ENCODE measurements around the gene ANKRD13D.
A peak's percentile ranks its signal among the peaks of the same experiment; 100 is the strongest.

Gene ANKRD13D

GRCh38 chr11:67301951-67302516 is 12.9 kb downstream of the ANKRD13D start:
- Histone ChIP-seq H3K4me1 (ENCODE audit: control insufficient read depth in 1 of 2, insufficient read depth in 2 of 2, low read length in 2 of 2) (peaks cover 0 to 26% of the 10 kb centered on the region in 2 donors), H3K36me3 (ENCODE audit: control insufficient read depth in 1 of 2, insufficient read depth in 2 of 2, low read length in 2 of 2) (peaks cover 18 to 31% of the 10 kb centered on the region in 2 donors), H3K4me3 (ENCODE audit: low read depth in 1 of 2, low read length in 2 of 2) (peak overlapping the region; percentile 61 to 91), H3K27ac (ENCODE audit: low read length) (peak overlapping the region; percentile 39), H3K9me3 (ENCODE audit: control insufficient read depth in 1 of 2, low read length in 2 of 2) (no peaks in the 10 kb centered on the region), H3K27me3 (ENCODE audit: low read depth, low read length) (no peaks in the 10 kb centered on the region)

- Histone ChIP-seq H3K4me1 (ENCODE audit: control insufficient read depth in 1 of 2, insufficient read depth in 2 of 2, low read length in 2 of 2) (peaks cover 0 to 26% of the 10 kb centered on the region in 2 donors), H3K27ac (ENCODE audit: low read length) (peak overlapping the region; percentile 39), H3K4me3 (ENCODE audit: low read depth in 1 of 2, low read length in 2 of 2) (peak overlapping the region; percentile 61 to 91), H3K9me3 (ENCODE audit: control insufficient read depth in 1 of 2, low read length in 2 of 2) (no peaks in the 10 kb centered on the region), H3K36me3 (ENCODE audit: control insufficient read depth in 1 of 2, insufficient read depth in 2 of 2, low read length in 2 of 2) (peaks cover 18 to 31% of the 10 kb centered on the region in 2 donors), H3K27me3 (ENCODE audit: low read depth, low read length) (no peaks in the 10 kb centered on the region)
Measured at GRCh38 chr11:67302571-67303131, 13.5 kb downstream of the ANKRD13D start.

GRCh38 chr11:67303132-67303834 is 14.2 kb downstream of the ANKRD13D start, which contains the start of gene SSH3:
Gene SSH3 (plus strand): TSS chr11:67303530. CDS start chr11:67303626, 96 bp downstream.
- Histone ChIP-seq H3K27ac (ENCODE audit: low read length) (peak within 1 kb of the TSS; percentile 39), H3K36me3 (ENCODE audit: control insufficient read depth in 1 of 2, insufficient read depth in 2 of 2, low read length in 2 of 2) (peaks cover 18 to 34% of the 10 kb centered on the region in 2 donors), H3K9me3 (ENCODE audit: control insufficient read depth in 1 of 2, low read length in 2 of 2) (no peaks in the 10 kb centered on the region), H3K27me3 (ENCODE audit: low read depth, low read length) (no peaks in the 10 kb centered on the region), H3K4me1 (ENCODE audit: control insufficient read depth in 1 of 2, insufficient read depth in 2 of 2, low read length in 2 of 2) (peaks cover 0 to 26% of the 10 kb centered on the region in 2 donors), H3K4me3 (ENCODE audit: low read depth in 1 of 2, low read length in 2 of 2) (peak within 1 kb of the TSS; percentile 61 to 91)

- Histone ChIP-seq H3K27ac (ENCODE audit: low read length) (no peak overlapping the region), H3K9me3 (ENCODE audit: control insufficient read depth in 1 of 2, low read length in 2 of 2) (no peaks in the 10 kb centered on the region), H3K4me3 (ENCODE audit: low read depth in 1 of 2, low read length in 2 of 2) (peak overlapping the region; percentile 61 to 91), H3K27me3 (ENCODE audit: low read depth, low read length) (no peaks in the 10 kb centered on the region), H3K36me3 (ENCODE audit: control insufficient read depth in 1 of 2, insufficient read depth in 2 of 2, low read length in 2 of 2) (peaks cover 12 to 37% of the 10 kb centered on the region in 2 donors), H3K4me1 (ENCODE audit: control insufficient read depth in 1 of 2, insufficient read depth in 2 of 2, low read length in 2 of 2) (peaks cover 0 to 26% of the 10 kb centered on the region in 2 donors)
Measured at GRCh38 chr11:67303835-67304411, 14.8 kb downstream of the ANKRD13D start.

- peaks cover 0 to 26% of the 10 kb centered on the region in 2 donors for H3K4me1 ChIP-seq (ENCODE audit: control insufficient read depth in 1 of 2, insufficient read depth in 2 of 2, low read length in 2 of 2)
- peaks cover 13 to 34% of the 10 kb centered on the region in 2 donors for H3K36me3 ChIP-seq (ENCODE audit: control insufficient read depth in 1 of 2, insufficient read depth in 2 of 2, low read length in 2 of 2)
Measured at GRCh38 chr11:67304511-67305113, 15.5 kb downstream of the ANKRD13D start.

GRCh38 chr11:67306769-67307544 is 17.9 kb downstream of the ANKRD13D start:
- no peak overlapping the region for H3K27ac ChIP-seq (ENCODE audit: low read length)
- peaks cover 0 to 24% of the 10 kb centered on the region in 2 donors for H3K4me1 ChIP-seq (ENCODE audit: control insufficient read depth in 1 of 2, insufficient read depth in 2 of 2, low read length in 2 of 2)
- no peaks in the 10 kb centered on the region for H3K9me3 ChIP-seq (ENCODE audit: control insufficient read depth in 1 of 2, low read length in 2 of 2)
- no peak overlapping the region for H3K4me3 ChIP-seq (ENCODE audit: low read depth in 1 of 2, low read length in 2 of 2)
- no peaks in the 10 kb centered on the region for H3K27me3 ChIP-seq (ENCODE audit: low read depth, low read length)
- peaks cover 6 to 29% of the 10 kb centered on the region in 2 donors for H3K36me3 ChIP-seq (ENCODE audit: control insufficient read depth in 1 of 2, insufficient read depth in 2 of 2, low read length in 2 of 2)

More at GRCh38 chr11:67304511-67305113, 15.5 kb downstream of the ANKRD13D start:
- peak overlapping the region; percentile 61 to 91 for H3K4me3 ChIP-seq (ENCODE audit: low read depth in 1 of 2, low read length in 2 of 2)
- no peaks in the 10 kb centered on the region for H3K9me3 ChIP-seq (ENCODE audit: control insufficient read depth in 1 of 2, low read length in 2 of 2)
- H3K27ac ChIP-seq (ENCODE audit: low read length): no peak overlapping the region
- H3K27me3 ChIP-seq (ENCODE audit: low read depth, low read length): no peaks in the 10 kb centered on the region

- H3K4me3 ChIP-seq (ENCODE audit: low read depth in 1 of 2, low read length in 2 of 2): no peak overlapping the region
- peaks cover 6 to 29% of the 10 kb centered on the region in 2 donors for H3K36me3 ChIP-seq (ENCODE audit: control insufficient read depth in 1 of 2, insufficient read depth in 2 of 2, low read length in 2 of 2)
- no peaks in the 10 kb centered on the region for H3K9me3 ChIP-seq (ENCODE audit: control insufficient read depth in 1 of 2, low read length in 2 of 2)
- H3K27ac ChIP-seq (ENCODE audit: low read length): no peak overlapping the region
- H3K4me1 ChIP-seq (ENCODE audit: control insufficient read depth in 1 of 2, insufficient read depth in 2 of 2, low read length in 2 of 2): peaks cover 0 to 18% of the 10 kb centered on the region in 2 donors
- no peaks in the 10 kb centered on the region for H3K27me3 ChIP-seq (ENCODE audit: low read depth, low read length)
Measured at GRCh38 chr11:67307545-67308001, 18.5 kb downstream of the ANKRD13D start.

GRCh38 chr11:67308031-67308866 is 19.1 kb downstream of the ANKRD13D start:
- Histone ChIP-seq H3K27ac (ENCODE audit: low read length) (no peak overlapping the region), H3K4me1 (ENCODE audit: control insufficient read depth in 1 of 2, insufficient read depth in 2 of 2, low read length in 2 of 2) (peaks cover 0 to 12% of the 10 kb centered on the region in 2 donors), H3K36me3 (ENCODE audit: control insufficient read depth in 1 of 2, insufficient read depth in 2 of 2, low read length in 2 of 2) (peaks cover 6 to 29% of the 10 kb centered on the region in 2 donors)

GRCh38 chr11:67309166-67309565 is 20.1 kb downstream of the ANKRD13D start:
- Histone ChIP-seq H3K27me3 (ENCODE audit: low read depth, low read length) (no peaks in the 10 kb centered on the region), H3K4me3 (ENCODE audit: low read depth in 1 of 2, low read length in 2 of 2) (no peak overlapping the region), H3K9me3 (ENCODE audit: control insufficient read depth in 1 of 2, low read length in 2 of 2) (no peaks in the 10 kb centered on the region), H3K4me1 (ENCODE audit: control insufficient read depth in 1 of 2, insufficient read depth in 2 of 2, low read length in 2 of 2) (peaks cover 0 to 7% of the 10 kb centered on the region in 2 donors), H3K36me3 (ENCODE audit: control insufficient read depth in 1 of 2, insufficient read depth in 2 of 2, low read length in 2 of 2) (peaks cover 6 to 29% of the 10 kb centered on the region in 2 donors), H3K27ac (ENCODE audit: low read length) (no peak overlapping the region)

More at GRCh38 chr11:67308031-67308866, 19.1 kb downstream of the ANKRD13D start:
- no peaks in the 10 kb centered on the region for H3K9me3 ChIP-seq (ENCODE audit: control insufficient read depth in 1 of 2, low read length in 2 of 2)
- no peak overlapping the region for H3K4me3 ChIP-seq (ENCODE audit: low read depth in 1 of 2, low read length in 2 of 2)
- H3K27me3 ChIP-seq (ENCODE audit: low read depth, low read length): no peaks in the 10 kb centered on the region

- H3K4me1 ChIP-seq (ENCODE audit: control insufficient read depth in 1 of 2, insufficient read depth in 2 of 2, low read length in 2 of 2): peaks cover 0 to 2% of the 10 kb centered on the region in 2 donors
- H3K27ac ChIP-seq (ENCODE audit: low read length): no peak overlapping the region
- H3K4me3 ChIP-seq (ENCODE audit: low read depth in 1 of 2, low read length in 2 of 2): no peak overlapping the region
- H3K9me3 ChIP-seq (ENCODE audit: control insufficient read depth in 1 of 2, low read length in 2 of 2): no peaks in the 10 kb centered on the region
- no peaks in the 10 kb centered on the region for H3K27me3 ChIP-seq (ENCODE audit: low read depth, low read length)
- peaks cover 6 to 29% of the 10 kb centered on the region in 2 donors for H3K36me3 ChIP-seq (ENCODE audit: control insufficient read depth in 1 of 2, insufficient read depth in 2 of 2, low read length in 2 of 2)
Measured at GRCh38 chr11:67309661-67310061, 20.6 kb downstream of the ANKRD13D start.

Measured in muscle layer of duodenum (tissue), 2 donors.